GM18873 (cell line): Measurements from ENCODE around the gene SPTBN5.

Experiments used
- ATAC-seq: cut with Tn5 transposase; IDR thresholded peaks from one replicate; pipeline ENCODE4 v1.9.1; 2021; ENCODE audit warnings: mild to moderate bottlenecking, moderate library complexity, moderate number of reproducible peaks; ENCODE audit not compliant: unreplicated experiment, low FRiP score

The SPTBN5 gene

DNA sequence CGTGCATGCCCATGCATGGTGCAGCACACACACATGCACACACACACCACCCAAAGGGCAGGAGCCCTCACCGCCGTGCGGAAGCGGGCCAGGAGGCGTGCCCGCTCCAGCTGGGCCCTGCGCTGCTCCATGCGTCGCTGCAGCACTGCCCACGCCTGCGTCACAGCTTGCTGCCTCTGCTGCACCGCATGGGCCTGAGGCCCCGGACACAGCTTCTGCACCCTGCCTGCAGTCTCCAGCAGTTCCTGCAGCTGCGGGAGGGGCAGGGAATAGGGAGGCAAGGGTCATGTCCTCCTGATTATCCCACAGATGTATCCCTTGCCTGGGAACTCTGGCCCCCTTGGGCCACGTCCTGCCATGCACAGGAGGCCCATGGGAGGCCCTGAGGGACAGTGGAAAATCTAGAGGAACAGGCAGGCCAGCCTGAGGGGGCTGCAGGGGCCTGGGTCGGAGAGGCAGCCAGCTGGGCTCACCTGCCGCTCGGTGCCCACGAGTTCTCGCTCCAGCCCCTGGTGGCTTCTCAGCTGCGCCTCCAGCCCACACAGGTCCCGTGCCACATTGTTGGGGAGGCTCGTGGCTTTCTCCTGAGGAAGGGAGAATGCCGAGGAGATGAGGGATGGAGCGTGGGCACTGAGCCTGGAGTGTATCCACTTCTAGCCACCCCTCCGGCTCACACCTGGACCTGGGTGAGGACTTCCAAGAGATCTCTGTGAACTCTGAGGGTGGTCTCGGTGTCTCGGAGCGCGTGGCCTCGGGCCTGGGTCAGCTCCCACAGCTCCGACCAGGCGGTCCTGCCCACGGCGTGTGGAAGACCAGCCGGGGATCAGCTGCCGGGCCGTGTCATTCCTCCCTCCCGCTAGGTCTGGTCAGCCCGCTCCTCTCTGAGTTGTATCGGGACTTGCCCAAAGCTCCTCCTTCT, 23.8 kb downstream of the SPTBN5 start:
- no peak for ATAC-seq

DNA sequence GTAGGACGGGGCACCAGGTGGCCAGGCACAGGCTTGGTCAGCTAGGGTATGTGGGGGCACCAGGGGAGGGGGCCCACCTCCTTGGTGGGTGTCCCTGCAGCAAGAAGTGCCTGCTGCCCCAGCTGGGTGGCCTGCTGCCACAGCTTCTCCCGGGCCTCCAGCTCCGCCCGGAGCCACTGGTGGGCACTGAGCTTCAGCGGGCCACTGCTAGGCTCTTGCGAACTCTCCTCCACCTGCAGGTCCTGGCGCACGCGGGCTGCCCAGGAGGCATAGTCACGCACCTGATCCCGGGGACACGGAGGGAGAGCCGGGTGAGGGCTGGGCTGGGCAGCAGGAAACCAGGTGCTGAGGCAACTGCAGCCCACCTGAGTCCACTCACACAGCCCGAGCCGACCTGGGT, 25.5 kb downstream of the SPTBN5 start:
- ATAC-seq: no peak

DNA sequence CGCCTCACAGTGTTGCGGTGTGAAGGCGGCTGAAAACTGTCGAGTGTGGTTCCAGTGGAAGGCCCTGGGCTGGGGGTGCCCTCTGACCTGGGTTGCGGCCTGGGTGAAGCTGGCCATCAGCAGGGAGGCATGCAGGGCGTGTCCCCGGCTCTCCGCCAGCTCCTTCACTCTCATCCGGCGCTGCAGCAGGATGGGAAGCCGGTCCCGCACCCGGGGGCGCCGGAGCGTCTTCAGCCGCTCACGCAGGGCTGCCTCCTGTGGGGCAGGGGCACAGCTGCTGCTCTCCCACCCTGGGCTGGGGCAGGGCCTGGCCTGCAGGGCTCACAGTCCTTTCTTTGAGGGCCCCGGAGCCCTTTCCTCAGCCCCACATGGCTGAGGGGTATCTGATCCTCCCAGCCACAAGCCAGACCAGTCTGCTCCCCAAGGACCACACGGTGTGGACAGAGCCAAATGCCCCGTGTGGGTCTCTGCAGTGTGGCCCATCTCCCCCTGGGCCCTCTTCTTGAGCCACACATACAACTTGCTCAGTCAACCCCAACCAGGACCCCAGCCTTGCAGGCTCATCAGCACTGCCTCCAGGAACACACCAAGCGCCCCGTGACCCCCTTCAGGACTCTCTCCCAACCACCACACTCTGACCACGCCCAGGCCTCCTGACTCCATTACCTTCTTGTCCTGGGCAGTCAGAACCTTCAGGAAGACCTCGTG, 26.8 kb downstream of the SPTBN5 start:
- no peak for ATAC-seq

DNA sequence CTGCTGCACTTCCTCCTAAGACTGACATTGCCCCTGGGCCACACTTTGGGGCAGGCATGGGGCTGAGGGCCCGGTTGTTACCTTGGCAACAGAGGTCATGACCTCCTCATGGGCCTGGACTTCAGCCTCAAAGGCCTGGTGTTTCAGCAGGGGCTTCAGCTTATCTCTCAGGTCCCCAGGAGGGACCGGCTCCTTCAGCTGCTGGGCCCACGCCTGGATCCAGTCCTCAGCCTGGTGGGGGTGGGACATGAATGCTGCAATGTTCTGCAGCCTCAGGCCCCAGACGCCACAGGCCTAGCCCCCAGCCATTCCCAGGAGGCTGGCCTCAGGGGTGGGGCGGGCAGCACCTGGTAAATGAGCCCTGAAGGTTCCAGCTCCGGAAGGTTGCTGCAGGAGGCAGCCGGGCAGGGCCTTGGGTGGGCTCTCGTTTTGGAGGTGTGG, 27.6 kb downstream of the SPTBN5 start:
- ATAC-seq: no peak

DNA sequence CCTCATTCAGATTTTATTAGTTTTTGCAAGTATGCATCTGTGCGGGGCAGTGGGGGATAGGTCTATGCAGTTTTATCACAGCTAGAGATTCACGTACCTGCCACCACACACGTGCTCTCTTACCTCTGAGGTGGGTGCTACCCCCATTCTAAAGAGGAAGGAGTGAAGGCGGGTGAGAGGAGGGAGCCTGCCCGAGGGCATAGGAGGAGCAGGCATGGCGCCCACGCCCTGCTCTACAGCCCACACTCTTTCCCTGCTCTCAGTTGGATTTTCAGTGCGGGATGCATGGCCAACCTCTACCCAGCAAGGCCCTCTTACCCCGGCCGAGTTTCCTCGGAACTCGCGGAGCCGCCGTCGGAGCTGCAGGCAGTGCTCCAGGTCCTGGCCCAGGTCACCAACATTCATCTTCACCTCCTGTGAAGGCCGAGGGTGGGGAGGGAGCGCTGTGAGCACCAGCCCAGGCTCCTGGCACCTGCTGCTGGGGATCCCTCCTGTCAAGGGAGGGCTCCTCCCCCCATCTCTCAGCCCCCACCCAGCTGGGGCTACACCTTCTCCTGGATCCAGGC, 28.3 kb downstream of the SPTBN5 start:
- no peak for ATAC-seq

DNA sequence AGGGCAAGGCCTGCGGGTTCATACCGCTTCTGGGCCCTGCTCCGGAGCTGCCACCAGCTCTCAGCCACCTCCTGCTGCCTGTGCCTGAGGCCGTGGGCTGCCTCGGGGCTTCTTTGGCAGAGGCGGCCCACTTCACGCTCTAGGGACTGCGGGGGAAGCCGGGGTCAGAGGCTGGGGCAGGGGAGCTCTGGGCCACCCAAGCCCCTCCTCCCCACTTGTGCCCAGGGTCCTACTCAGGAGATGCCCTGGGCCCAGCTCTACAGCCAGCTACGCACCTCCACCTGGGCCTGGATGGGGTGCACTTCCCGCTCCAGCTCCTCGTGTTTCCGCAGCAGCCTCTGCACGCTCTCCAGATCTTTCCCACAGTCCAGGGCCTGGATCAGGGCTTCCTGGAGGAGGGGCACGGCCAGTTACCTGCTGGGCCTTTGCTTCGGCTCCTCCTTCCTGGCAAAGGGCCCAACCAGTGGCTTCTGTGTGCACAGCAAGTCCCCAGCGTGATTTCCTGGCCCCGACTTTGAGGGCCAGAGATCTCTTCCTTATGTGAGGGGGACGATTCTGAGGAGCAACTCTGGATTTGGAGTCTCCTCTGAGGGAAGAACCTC, 31.2 kb downstream of the SPTBN5 start:
- no peak for ATAC-seq

DNA sequence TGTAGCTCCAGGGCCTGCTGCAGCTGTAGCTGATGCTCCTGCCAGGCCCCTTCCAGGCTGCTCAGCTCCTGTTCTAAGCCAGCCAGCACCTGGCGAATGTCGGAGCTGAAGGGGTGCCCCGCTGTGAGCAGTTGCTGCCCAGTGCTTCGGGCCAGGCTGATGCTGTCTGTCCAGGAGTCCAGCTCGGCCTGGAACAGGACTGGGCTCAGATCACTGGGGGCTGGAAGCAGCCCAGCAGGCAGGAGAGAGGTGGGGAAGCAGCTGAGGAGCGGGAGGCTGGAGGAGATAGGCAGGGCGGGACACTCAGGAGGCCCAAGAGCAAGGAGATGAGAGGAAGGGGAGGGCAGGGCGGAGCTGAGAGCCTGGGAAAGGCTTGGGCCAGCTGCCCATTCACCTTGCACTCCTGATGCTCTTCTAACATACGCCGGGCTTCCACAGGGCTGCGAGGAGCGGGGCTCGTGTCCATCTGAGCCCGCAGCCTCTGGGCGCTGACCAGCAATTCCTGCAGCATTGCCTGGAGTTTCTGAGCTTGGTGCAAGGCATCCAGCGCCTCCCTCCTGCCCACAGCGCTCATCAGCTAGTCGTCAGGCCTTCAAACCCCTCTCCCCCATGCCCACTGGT, 32.0 kb downstream of the SPTBN5 start:
- ATAC-seq: no peak

DNA sequence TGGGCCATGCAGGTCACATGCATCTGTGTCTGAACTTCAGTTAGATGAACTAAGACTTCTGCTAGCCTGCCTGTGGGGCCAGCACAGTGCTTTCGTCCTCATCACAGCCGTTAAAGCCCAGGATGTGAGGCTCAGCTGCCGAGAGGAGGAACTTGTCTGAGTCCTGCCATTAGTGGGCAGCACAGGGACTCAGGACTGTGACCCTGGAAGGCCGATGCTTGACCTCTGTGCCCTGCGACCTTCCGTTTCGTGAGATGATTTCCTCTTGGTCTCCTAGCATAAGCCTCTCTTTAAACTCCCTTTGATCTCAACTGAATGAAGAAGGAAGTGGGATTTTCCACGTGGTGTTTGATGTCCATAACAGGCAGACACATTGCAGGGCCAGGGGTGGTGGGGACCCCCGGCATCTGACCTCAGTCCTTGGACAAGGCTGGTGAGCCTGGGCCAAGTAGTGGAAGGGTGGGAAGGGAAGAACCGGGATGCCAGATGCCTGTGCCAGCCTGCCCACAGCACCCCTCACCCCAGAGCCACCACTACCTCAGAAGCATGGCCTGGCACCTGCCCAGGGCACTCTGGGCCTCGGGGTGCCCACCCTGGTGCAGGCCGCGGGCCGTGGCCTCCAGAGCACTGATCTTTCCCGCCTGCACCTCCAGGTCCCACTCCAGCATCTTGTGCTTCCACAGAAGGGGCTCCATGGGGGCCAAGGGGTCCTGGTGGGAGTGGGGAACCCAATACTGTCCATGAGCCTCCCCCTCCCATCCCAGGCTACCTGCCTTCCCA, 33.6 kb downstream of the SPTBN5 start:
- ATAC-seq: no peak

DNA sequence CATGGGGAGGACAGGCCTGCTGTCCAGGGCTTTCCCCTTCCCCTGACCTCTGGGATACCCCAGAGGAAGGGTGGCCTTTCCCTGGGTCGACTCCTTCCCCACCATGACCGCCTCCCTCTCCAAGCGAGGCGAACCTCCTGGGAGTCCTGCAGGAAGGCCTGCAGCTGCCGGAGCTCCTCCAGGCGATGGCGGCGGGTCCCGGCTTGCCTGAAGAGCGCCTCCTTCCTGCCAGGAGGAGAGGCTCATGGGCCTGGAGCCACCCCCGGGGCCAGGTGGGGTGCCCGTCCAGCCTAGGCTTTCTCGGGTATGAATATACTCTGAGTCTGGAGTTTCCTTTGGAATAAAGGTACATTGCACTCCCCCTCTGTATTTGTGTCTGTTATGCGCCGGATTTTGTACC, 35.1 kb downstream of the SPTBN5 start:
- ATAC-seq: no peak

DNA sequence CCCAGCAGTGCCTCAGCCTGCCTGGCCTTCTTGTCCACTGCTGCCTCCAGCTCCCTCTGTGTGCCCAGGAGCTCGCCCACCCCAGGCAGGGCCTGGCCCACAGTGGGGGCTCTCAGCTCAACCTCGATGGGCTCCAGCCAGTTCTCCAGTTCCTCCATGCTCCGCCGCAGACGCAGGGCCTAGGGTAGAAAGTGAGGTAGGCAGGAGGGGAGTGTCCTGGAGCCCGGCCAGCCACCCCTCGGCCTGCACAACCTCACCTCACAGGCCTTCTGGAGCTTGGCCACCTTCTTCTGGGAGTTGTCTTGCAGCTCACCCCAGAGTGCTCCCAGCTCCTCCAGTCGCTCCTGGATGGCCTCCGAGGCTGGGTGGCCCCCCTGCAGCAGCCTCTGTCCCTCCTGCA, 36.5 kb downstream of the SPTBN5 start:
- ATAC-seq: no peak

DNA sequence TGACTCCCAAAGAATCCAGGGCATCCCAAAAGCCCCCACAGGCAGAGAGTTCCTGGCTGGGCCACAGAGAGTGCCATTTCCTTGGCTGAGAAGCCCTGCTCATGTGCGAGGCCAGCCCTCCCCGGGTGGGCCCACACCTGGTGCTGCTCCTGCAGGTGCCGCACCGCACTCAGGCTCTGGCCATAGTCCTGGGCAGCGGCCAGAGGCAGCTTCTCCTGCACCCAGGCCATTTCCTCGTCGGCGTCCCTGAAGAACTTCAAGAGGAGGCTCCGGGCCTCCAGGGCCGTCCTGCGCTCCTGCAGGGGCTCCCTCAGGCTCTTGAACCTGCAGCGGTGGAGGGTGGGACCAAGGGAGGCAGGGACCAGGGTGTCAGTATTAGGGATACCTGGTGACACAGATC, 37.1 kb downstream of the SPTBN5 start:
- no peak for ATAC-seq

DNA sequence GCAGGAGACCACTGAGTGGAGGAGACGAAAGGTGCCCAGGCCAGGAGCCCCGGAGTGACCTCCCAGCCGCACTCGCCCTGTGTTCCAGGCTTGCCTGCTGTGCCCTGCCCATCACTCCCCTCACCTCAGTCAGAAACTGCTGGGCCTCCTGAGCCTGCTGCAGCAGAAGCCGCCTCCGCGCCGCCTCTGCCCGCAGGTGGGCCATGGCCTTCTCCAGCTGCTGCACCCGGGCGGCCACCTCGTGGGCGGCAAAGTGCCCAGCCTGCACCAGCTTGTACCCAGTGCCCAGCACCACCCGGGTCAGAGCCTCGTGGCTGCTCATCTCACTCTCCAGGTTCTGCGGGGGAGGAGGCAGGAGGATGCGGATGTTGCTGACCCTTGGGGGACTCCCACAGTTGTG, 37.6 kb downstream of the SPTBN5 start:
- ATAC-seq: no peak

DNA sequence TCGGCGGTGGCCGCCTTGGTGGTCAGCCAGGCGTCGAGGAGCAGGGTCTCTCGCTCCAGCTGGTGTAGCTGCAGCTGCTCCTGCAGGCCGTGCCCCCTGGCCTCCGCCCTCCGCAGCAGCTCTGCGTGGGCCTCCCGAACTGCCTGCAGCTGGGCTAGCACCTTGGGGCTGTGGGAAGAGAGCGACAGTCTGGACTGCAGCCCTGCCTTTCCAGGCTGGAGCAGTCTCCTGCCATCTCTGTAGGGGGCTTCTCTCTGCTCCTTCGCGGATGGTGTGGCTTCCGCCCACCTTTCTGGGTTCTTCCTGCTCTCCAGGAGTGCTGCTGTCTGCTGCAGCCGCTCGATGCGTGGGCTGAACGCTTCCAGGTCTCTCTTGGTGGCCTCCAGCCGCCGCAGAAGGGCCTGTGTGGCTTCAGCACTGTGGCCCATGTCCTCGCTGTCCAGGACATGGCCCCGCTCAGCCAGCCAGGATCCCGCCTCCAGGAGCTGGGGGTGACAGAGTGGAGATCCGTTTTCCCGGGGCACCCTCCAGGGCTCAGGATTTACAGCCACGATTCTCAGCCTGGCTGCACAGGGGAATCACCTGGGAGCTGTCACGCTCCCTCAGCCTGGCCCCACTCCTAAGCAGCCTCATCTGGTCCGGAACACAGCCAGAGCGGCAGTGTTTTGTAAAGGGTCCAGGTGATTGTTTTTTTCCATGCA, 38.4 kb downstream of the SPTBN5 start:
- ATAC-seq: no peak

DNA sequence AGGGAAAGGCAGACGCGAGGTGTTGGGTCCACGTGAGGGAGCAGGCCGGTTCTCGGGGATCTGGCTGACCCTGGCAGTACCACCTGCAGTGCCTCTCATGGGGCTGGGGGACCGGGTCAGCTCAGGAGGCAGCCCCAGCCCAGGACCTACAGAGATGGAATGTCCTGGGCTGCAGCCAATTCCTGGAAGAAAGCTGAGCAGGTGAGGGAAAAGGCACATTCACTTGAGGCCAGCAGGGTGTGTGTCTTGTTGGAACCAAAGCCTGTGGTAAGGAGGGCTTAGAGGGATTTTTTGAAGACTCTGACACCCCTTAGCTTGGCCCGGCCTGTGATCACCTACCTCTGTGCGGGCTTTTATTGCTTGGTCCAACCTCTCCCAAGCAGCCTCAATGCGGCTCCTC, 39.4 kb downstream of the SPTBN5 start:
- ATAC-seq: no peak

DNA sequence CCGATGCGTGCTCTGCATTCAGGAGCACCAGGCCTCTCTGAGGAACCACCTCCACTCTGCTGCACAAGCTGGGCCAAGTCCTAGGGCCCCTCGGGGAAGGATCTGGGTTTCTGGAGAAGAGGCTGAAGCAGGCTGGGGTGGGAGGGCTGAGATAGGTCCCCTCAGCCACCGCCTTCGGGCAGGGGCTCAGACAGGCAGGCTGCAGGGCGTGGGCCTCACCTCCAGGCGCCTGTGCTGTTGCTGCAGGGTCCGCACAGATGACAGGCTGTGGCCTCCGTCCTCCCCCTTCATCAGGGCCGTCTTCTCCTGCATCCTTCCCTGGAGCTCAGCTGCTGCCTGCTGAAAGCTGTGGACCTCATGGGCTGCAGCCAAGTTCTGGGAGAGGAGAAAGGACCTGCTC, 40.0 kb downstream of the SPTBN5 start:
- no peak for ATAC-seq

DNA sequence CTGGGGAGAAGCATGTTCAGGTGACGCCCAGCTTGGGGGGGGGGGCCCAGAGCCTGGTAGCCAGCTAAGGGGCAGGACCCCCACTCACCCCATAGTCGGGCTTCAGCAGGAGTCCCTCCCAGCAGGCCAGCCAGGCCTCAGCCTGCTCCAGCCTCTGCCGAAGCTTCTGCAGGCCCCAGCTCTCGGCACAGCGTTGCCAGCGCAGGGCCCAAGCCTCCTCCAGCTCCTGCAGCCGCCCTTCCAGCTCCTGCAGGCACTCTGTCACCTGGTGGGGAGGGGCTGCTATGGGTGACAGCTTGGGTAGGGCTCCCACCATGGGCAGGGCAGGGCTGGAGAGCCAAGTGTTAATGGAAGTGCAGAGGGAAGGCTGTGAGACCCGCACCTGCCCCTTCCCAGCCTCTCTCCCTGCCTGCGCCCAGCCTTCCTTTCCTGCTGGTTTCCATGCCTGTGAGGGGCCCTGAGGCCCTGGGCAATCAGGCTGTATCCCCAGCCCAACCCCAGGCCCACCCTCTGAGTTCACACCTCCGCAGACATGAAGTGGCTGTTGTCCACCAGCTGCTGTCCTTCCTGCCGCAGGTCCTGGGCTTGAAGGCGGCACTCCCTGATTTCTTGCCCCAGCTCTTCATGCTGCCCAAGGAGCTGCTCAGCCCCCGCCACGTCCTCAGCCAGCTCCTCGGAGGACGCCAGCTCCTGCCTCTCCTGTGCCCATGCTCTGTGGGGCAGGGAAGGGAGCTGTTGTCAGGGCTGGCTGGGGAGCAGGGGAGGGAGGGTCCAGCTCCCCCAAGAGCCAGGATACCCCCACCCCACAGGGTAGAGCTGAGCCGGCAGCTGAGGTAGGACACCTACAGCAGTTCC, 40.9 kb downstream of the SPTBN5 start:
- no peak for ATAC-seq

DNA sequence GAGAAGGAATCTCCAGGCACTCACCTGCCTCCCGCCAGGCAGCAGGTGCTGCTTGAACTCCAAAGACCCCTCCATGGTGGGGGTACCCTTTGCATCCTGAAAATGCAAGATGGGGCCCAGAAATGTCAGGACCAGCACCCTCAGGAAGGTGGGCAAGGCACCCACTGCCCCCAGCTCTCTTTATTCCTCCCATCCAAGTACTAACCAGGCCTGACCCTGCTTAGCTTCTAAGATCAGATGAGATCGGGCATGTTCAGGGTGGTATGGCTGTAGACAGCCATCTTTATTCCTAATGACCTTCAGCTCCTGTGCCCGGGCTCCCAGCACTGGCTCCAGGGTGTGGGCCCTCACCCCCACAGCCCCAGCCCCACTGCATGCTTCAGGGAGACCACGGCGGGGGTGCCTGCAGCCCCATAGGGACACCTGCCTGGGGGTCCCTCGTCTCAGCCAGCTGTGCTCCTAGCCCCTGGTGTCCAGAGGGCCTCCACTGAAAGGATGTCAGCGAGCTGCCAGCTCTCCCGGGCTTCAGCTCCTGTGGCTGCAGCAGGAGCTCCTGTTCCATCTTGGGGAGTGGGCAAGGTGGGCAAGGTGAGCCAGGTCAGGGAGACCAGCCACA, 42.0 kb downstream of the SPTBN5 start:
- no peak for ATAC-seq

DNA sequence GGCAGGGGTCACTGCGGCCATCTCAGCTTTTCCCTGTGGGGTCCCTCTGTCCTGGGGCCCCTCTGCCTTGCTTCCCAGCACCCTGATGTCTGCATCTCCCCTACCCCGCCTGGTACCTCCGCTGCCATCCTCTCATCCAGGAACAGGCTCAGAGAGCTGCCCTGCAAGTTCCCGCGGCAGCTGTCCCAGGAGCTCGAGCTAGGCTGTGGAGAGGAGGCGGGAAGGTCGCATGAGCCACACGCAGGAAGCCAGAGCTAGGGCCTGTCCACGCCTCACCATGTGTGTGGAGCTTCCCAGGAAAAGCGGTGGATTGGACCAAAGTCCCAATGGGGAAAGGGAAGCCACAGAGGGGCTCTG, 42.7 kb downstream of the SPTBN5 start:
- ATAC-seq: no peak
